H1 (cell line): ENCODE results near the gene P4HA1. TPM values are rescaled to one million over a fixed set of nuclear protein-coding genes. Genes with fewer than 3 reads are reported as not detected.

Source experiments
- CTCF ChIA-PET: fragments of 300-600 bp; sonication (Branson Sonifier 250); formaldehyde crosslinking; loops from one replicate; lab custom pipeline; 2021; ENCODE audit not compliant: partially characterized antibody; lab: Charles Lee
- POLR2A ChIA-PET: fragments of 300-600 bp; sonication (Branson Sonifier 250); formaldehyde crosslinking; loops from one replicate; lab custom pipeline; 2021; ENCODE audit warnings: inconsistent platforms; ENCODE audit not compliant: partially characterized antibody; lab: Charles Lee
- DNase-seq, 2 experiments: peaks; one replicate each; pipeline versions ENCODE4 v3.0.0 to v3.0.0-alpha.2; 2010 to 2022; ENCODE audit warnings: low spot score in 2 of 2, low read depth in 1 of 2, mixed read lengths in 1 of 2
- FAIRE-seq: peaks from 2 replicates; lab custom pipeline; 2011; peaks lifted over from hg19 to GRCh38; lab: Jason Lieb, UNC
- H2AFZ ChIP-seq: 2 replicates; pipeline ENCODE4 v1.8.1; 2012; ENCODE audit warnings: low read length, inconsistent platforms
- H2AK5ac ChIP-seq: 2 replicates; pipeline ENCODE4 v1.6.1; 2013; ENCODE audit warnings: low read depth, low read length
- H2BK120ac ChIP-seq: replicated peaks from 2 replicates; pipeline ENCODE3; 2013; ENCODE audit warnings: low read depth, low read length, inconsistent platforms
- H2BK12ac ChIP-seq: 2 replicates; pipeline ENCODE4 v1.6.1; 2013; ENCODE audit warnings: low read depth, low read length
- H2BK15ac ChIP-seq: 2 replicates; pipeline ENCODE4 v1.6.1; 2013; ENCODE audit warnings: low read length
- H2BK20ac ChIP-seq: 2 replicates; pipeline ENCODE4 v1.6.1; 2013; ENCODE audit warnings: low read length
- H2BK5ac ChIP-seq: 2 replicates; pipeline ENCODE4 v1.6.1; 2013; ENCODE audit warnings: low read depth, low read length
- H3K14ac ChIP-seq: 2 replicates; pipeline ENCODE4 v1.6.1; 2013; ENCODE audit warnings: inconsistent platforms; ENCODE audit not compliant: insufficient read length
- H3K18ac ChIP-seq: 2 replicates; pipeline ENCODE4 v1.6.1; 2013; ENCODE audit warnings: low read length; ENCODE audit errors: extremely low read depth
- H3K23ac ChIP-seq: 2 replicates; pipeline ENCODE4 v1.6.1; 2013; ENCODE audit warnings: inconsistent platforms; ENCODE audit not compliant: insufficient read length
- H3K23me2 ChIP-seq: 2 replicates; pipeline ENCODE4 v1.6.1; 2013; ENCODE audit warnings: low read depth, low read length
- H3K27ac ChIP-seq: 2 replicates; pipeline ENCODE4 v1.6.1; 2011; ENCODE audit warnings: low read depth, low read length, inconsistent platforms
- H3K27me3 ChIP-seq, 4 experiments: replicated peaks in 1 of 4; 1 replicate in 1 of 4; 2 replicates in 3 of 4; pipeline versions ENCODE4 v1.6.1 to v1.8.1; 2011 to 2013; ENCODE audit warnings: low read length in 3 of 4, mild to moderate bottlenecking in 3 of 4, inconsistent platforms in 2 of 4, mixed read lengths in 2 of 4, moderate library complexity in 1 of 4; ENCODE audit not compliant: control insufficient read depth in 3 of 4, insufficient read depth in 3 of 4; ENCODE audit errors: extremely low read depth in 1 of 4
- H3K36me3 ChIP-seq, 4 experiments: 2 replicates each; pipeline versions ENCODE4 v1.6.1 to v1.8.1; 2011 to 2013; ENCODE audit warnings: mild to moderate bottlenecking in 4 of 4, low read length in 3 of 4, moderate library complexity in 2 of 4, control low read depth in 1 of 4, inconsistent platforms in 1 of 4; ENCODE audit not compliant: insufficient read depth in 4 of 4, control insufficient read depth in 2 of 4
- H3K4ac ChIP-seq: replicated peaks from 2 replicates; pipeline ENCODE3; 2013; ENCODE audit warnings: low read length, low read depth, mixed read lengths, inconsistent platforms; ENCODE audit not compliant: insufficient read length
- H3K4me1 ChIP-seq, 4 experiments: replicated peaks in 1 of 4; 1 replicate in 1 of 4; 2 replicates in 3 of 4; pipeline versions ENCODE4 v1.6.1 to v1.8.1; 2011 to 2013; ENCODE audit warnings: low read length in 3 of 4, inconsistent platforms in 2 of 4, mixed read lengths in 1 of 4; ENCODE audit not compliant: insufficient read depth in 4 of 4, control insufficient read depth in 3 of 4
- H3K4me2 ChIP-seq, 2 experiments: 2 replicates each; pipeline versions ENCODE4 v1.6.1 to v1.8.1; 2011 to 2013; ENCODE audit warnings: low read depth in 2 of 2, low read length in 2 of 2, control low read depth in 1 of 2, inconsistent platforms in 1 of 2, mild to moderate bottlenecking in 1 of 2; ENCODE audit not compliant: insufficient read depth in 1 of 2
- H3K4me3 ChIP-seq, 4 experiments: fragments of 200-600, 300-600 bp in 1 of 4; sonication (generic), shearing (Covaris generic), sonication (Bioruptor Twin) in 1 of 4; 2 replicates each; pipeline versions ENCODE4 v1.5.1 to v1.8.1; 2011 to 2016; ENCODE audit warnings: low read length in 4 of 4, low read depth in 3 of 4, control low read depth in 2 of 4, inconsistent platforms in 2 of 4, mild to moderate bottlenecking in 2 of 4, mixed read lengths in 1 of 4, moderate library complexity in 1 of 4; ENCODE audit not compliant: insufficient read depth in 2 of 4; ENCODE audit errors: extremely low read depth in 1 of 4
- H3K56ac ChIP-seq: replicated peaks from 2 replicates; pipeline ENCODE3; 2013; ENCODE audit warnings: low read depth, mild to moderate bottlenecking, mixed read lengths, low read length, inconsistent platforms; ENCODE audit not compliant: insufficient read length
- H3K79me1 ChIP-seq: 2 replicates; pipeline ENCODE4 v1.6.1; 2013; ENCODE audit warnings: low read depth, low read length, control low read depth
- H3K79me2 ChIP-seq, 2 experiments: 2 replicates each; pipeline versions ENCODE4 v1.6.1 to v1.8.1; 2012 to 2013; ENCODE audit warnings: low read length in 2 of 2, mild to moderate bottlenecking in 2 of 2, inconsistent platforms in 1 of 2; ENCODE audit not compliant: insufficient read depth in 2 of 2, control insufficient read depth in 1 of 2
- H3K9ac ChIP-seq, 4 experiments: replicated peaks in 1 of 4; 1 replicate in 1 of 4; 2 replicates in 3 of 4; pipeline versions ENCODE4 v1.6.1 to v1.8.1; 2011 to 2013; ENCODE audit warnings: low read depth in 3 of 4, low read length in 3 of 4, control low read depth in 2 of 4, mild to moderate bottlenecking in 2 of 4, moderate library complexity in 2 of 4, inconsistent platforms in 1 of 4; ENCODE audit errors: extremely low read depth in 1 of 4
- H3K9me3 ChIP-seq, 2 experiments: 2 replicates each; pipeline versions ENCODE4 v1.6.1 to v1.8.1; 2012 to 2013; ENCODE audit warnings: mild to moderate bottlenecking in 2 of 2, moderate library complexity in 2 of 2, control low read depth in 1 of 2, inconsistent platforms in 1 of 2, low read depth in 1 of 2, low read length in 1 of 2, mixed read lengths in 1 of 2; ENCODE audit not compliant: insufficient read depth in 2 of 2
- H4K20me1 ChIP-seq, 2 experiments: replicated peaks in 1 of 2; 2 replicates each; pipeline versions ENCODE3 to v1.8.1; 2011 to 2013; ENCODE audit warnings: inconsistent platforms in 2 of 2, low read length in 2 of 2, mild to moderate bottlenecking in 1 of 2; ENCODE audit not compliant: insufficient read depth in 2 of 2, control insufficient read depth in 1 of 2
- H4K5ac ChIP-seq: 2 replicates; pipeline ENCODE4 v1.6.1; 2013; ENCODE audit warnings: low read length, low read depth, mixed read lengths, inconsistent platforms; ENCODE audit not compliant: insufficient read length
- H4K8ac ChIP-seq: 2 replicates; pipeline ENCODE4 v1.8.0; 2013; ENCODE audit warnings: mild to moderate bottlenecking, moderate library complexity, low read length, inconsistent platforms; ENCODE audit not compliant: insufficient read depth; ENCODE audit errors: extremely low read depth
- H4K91ac ChIP-seq: replicated peaks from 2 replicates; pipeline ENCODE3; 2013; ENCODE audit warnings: low read length, mixed read lengths, inconsistent platforms; ENCODE audit not compliant: insufficient read length
- BRCA1 ChIP-seq: IDR thresholded peaks from 2 replicates; pipeline ENCODE4 v1.6.1; 2012; ENCODE audit warnings: low read depth, low read length, improper control_type of control experiment
- CBX5 ChIP-seq: fragments of 300-800, 300-1000 bp; sonication (generic); IDR thresholded peaks from 2 replicates; pipeline ENCODE4 v1.7.1; 2016; ENCODE audit warnings: antibody characterized with exemption, low read length, low read depth
- CEBPB ChIP-seq: IDR thresholded peaks from 2 replicates; pipeline ENCODE4 v1.6.1; 2012; ENCODE audit warnings: low read depth, low read length
- EGR1 ChIP-seq: IDR thresholded peaks from 2 replicates; pipeline ENCODE4 v1.6.1; 2011; ENCODE audit warnings: low read depth, low read length, borderline replicate concordance
- FOSL1 ChIP-seq: IDR thresholded peaks from 2 replicates; pipeline ENCODE4 v1.6.1; 2011; ENCODE audit warnings: mild to moderate bottlenecking, low read depth, low read length, moderate library complexity; ENCODE audit not compliant: insufficient read depth
- HDAC2 ChIP-seq, 2 experiments: fragments of 300-600 bp in 1 of 2; sonication (generic) in 1 of 2; IDR thresholded peaks; 2 replicates each; pipeline ENCODE4 v1.6.1; 2011 to 2012; ENCODE audit warnings: low read depth in 2 of 2, low read length in 2 of 2, mild to moderate bottlenecking in 2 of 2, moderate library complexity in 2 of 2, borderline replicate concordance in 1 of 2, inconsistent platforms in 1 of 2
- POLR2A ChIP-seq, 2 experiments: IDR thresholded peaks; 1 replicate in 1 of 2; 2 replicates in 1 of 2; pipeline ENCODE4 v1.6.1; 2011; ENCODE audit warnings: low read depth in 2 of 2, low read length in 2 of 2, mild to moderate bottlenecking in 2 of 2; ENCODE audit errors: control extremely low read depth in 1 of 2
- POU5F1 ChIP-seq: IDR thresholded peaks from 2 replicates; pipeline ENCODE4 v1.6.1; 2011; ENCODE audit warnings: low read depth, mild to moderate bottlenecking, low read length, moderate library complexity
- RNF2 ChIP-seq: fragments of 200-900, 300-1000 bp; sonication (generic); IDR thresholded peaks from 2 replicates; pipeline ENCODE4 v1.7.1; 2016; ENCODE audit warnings: borderline replicate concordance, low read depth, mild to moderate bottlenecking, antibody characterized with exemption, low read length; ENCODE audit not compliant: poor library complexity, severe bottlenecking; ENCODE audit errors: missing control alignments
- SIRT6 ChIP-seq: IDR thresholded peaks from one replicate; pipeline ENCODE4 v1.7.1; 2012; ENCODE audit warnings: low read length, inconsistent platforms
- SUZ12 ChIP-seq: fragments of 200-600 bp; sonication (generic); IDR thresholded peaks from 2 replicates; pipeline ENCODE4 v1.6.1; 2012; ENCODE audit warnings: mild to moderate bottlenecking, inconsistent platforms, low read length, moderate library complexity, mixed read lengths
- TCF12 ChIP-seq: IDR thresholded peaks from 2 replicates; pipeline ENCODE4 v1.6.1; 2011; ENCODE audit warnings: low read depth, mild to moderate bottlenecking, low read length
- WGBS, 2 experiments: shearing (Covaris generic) in 1 of 2; methylation state at CpG; one replicate each; pipeline versions ENCODE4 v1.1.6 to v1.1.7; 2013 to 2015; ENCODE audit warnings: low lambda C conversion rate in 2 of 2, mixed read lengths in 2 of 2, inconsistent platforms in 1 of 2, low coverage in 1 of 2, missing lambda C conversion rate in 1 of 2; ENCODE audit not compliant: insufficient replicate concordance in 2 of 2, insufficient coverage in 1 of 2, insufficient read length in 1 of 2; ENCODE audit errors: extremely low coverage in 1 of 2, missing lambda C conversion rate in 1 of 2; 5-methylcytosine and 5-hydroxymethylcytosine counted together
- polyA plus RNA-seq, 7 experiments: library from polyadenylated mRNA; depleted of rRNA in 3 of 7; stranded (reverse) in 5 of 7; unstranded in 2 of 7; fragments of >200 nt in 5 of 7; fragments of 200-250 nt in 2 of 7; gene quantifications; 1 replicate in 5 of 7; 2 replicates in 1 of 7; 4 replicates in 1 of 7; pipeline versions ENCODE4 v1.2.1 to v1.2.3, GENCODE V29; 2011 to 2013; ENCODE audit warnings: missing spikeins in 2 of 7, mixed read lengths in 2 of 7
- total RNA-seq: library from RNA; stranded (reverse); fragmentation: NEBNext Ultra II Directional; extraction: Animal tissue kit (Norgen Biotek cat#: 25700); gene quantifications from 2 replicates; pipeline ENCODE4 v1.2.1, GENCODE V29; 2021
- TF ChIP-seq, protein P1 (sequence below): IDR thresholded peaks from 2 replicates; pipeline ENCODE4 v1.6.1; 2011; ENCODE audit warnings: low read length, improper control_type of control experiment

Gene P4HA1
- total and polyA plus RNA-seq, 2 of the 8 experiments (the other 6 are each of a cell fraction or from before 2014, with no cell fraction given) = 12.0 to 25.7 TPM

DNA sequence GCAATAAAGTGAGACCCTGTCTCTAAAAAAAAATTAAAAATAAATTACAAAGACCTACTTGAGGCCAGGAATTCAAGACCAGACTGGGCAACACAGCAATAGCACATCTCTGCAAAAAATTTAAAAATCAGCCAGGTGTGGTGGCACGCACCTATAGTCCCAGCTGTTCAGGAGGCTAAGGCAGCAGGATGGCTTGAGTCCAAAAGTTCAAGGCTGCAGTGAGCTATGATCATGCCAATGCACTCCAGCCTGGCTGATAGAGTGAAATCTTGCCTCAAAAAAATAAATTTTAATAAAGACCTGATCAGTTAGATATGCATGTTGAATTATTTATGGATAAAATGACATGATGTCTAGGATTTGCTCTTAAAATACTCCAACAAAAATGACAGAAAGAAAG, 34.9 kb downstream of the P4HA1 start:
- no peak overlapping the region for H3K27ac ChIP-seq
- 93% methylated on average over 1 of the region's 1 CpG; no CpG with 5 or more reads in 1 of the 2 experiments for WGBS, 2 experiments
- CTCF ChIA-PET = interaction anchor here (0.6 to 2.0 kb wide), 17 partner anchors 9 to 697 kb away, joined by 3 to 6 read pairs (median 4); no protein-coding TSS in a partner anchor

More for the DNA sequence above, 34.9 kb downstream of the P4HA1 start:
- Histone ChIP-seq H2BK20ac (no peak overlapping the region), H3K18ac (no peak overlapping the region), H3K36me3 (no peaks in the 10 kb centered on the region), H4K5ac (no peak overlapping the region), H3K4ac (no peak overlapping the region), H2AK5ac (no peak overlapping the region), H4K91ac (no peak overlapping the region), H3K4me1 (no peaks in the 10 kb centered on the region), H3K23me2 (no peaks in the 10 kb centered on the region), H3K79me1 (no peaks in the 10 kb centered on the region), H3K4me2 (no peak overlapping the region), H3K23ac (no peak overlapping the region), H2AFZ (no peak overlapping the region), H2BK120ac (no peak overlapping the region), H3K27me3 (no peaks in the 10 kb centered on the region), H3K9ac (no peak overlapping the region), H3K4me3 (no peak overlapping the region), H4K8ac (no peak overlapping the region), H2BK12ac (no peak overlapping the region), H4K20me1 (no peaks in the 10 kb centered on the region), H3K14ac (no peak overlapping the region), H3K56ac (no peak overlapping the region), H3K79me2 (no peaks in the 10 kb centered on the region), H3K9me3 (no peaks in the 10 kb centered on the region), H2BK15ac (no peak overlapping the region), H2BK5ac (no peak overlapping the region)
- DNase-seq (no peak), FAIRE-seq (no peak)
- POLR2A ChIA-PET = interaction anchor here (1.0 to 1.3 kb wide), 2 partner anchors 9 to 34 kb away, joined by 4 to 5 read pairs; no protein-coding TSS in a partner anchor
- TF ChIP-seq SUZ12 = no peak
- TF ChIP-seq EGR1 = no peak
- TF ChIP-seq HDAC2 (IDR thresholded peaks at IDR 0.05; ENCODE audit: borderline replicate concordance in 1 of 2, low read depth in 2 of 2, low read length in 2 of 2) = no peak
- no peak for TF ChIP-seq POLR2A (IDR thresholded peaks at IDR 0.05; ENCODE audit: control extremely low read depth in 1 of 2, low read depth in 2 of 2, low read length in 2 of 2)
- no peak for TF ChIP-seq POU5F1
- TF ChIP-seq CEBPB = no peak
- TF ChIP-seq, protein P1, sequence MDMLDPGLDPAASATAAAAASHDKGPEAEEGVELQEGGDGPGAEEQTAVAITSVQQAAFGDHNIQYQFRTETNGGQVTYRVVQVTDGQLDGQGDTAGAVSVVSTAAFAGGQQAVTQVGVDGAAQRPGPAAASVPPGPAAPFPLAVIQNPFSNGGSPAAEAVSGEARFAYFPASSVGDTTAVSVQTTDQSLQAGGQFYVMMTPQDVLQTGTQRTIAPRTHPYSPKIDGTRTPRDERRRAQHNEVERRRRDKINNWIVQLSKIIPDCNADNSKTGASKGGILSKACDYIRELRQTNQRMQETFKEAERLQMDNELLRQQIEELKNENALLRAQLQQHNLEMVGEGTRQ = no peak
- no peak for TF ChIP-seq RNF2
- no peak for TF ChIP-seq SIRT6
- no peak for TF ChIP-seq CBX5
- TF ChIP-seq FOSL1 = no peak
- TF ChIP-seq BRCA1 = no peak
- no peak for TF ChIP-seq TCF12
